ENCODE data around the gene RASSF5. TPM values are rescaled to one million over a fixed set of nuclear protein-coding genes. Genes with fewer than 3 reads are reported as not detected.
"Not testable (repeated sequence)": the region's sequence is repeated elsewhere in the genome, so short reads cannot be mapped to it uniquely, and the experiment has no call there.

Gene RASSF5
- polyA plus RNA-seq, 1 donor from 2014 or later, result 4.0 TPM

- Histone ChIP-seq H3K4me2 (ENCODE audit: low read length) (no peak overlapping the region), H3K27ac (ENCODE audit: low read length) (no peak overlapping the region)
Measured at GRCh38 chr1:206580438-206581113, 73.2 kb downstream of the RASSF5 start.

GRCh38 chr1:206581114-206581497 is 73.8 kb downstream of the RASSF5 start:
- not testable (repeated sequence) for H3K36me3 ChIP-seq (ENCODE audit: insufficient read depth, low read length); H3F3A ChIP-seq (ENCODE audit: insufficient read depth, low read length, poor library complexity, severe bottlenecking); H3K9me3 ChIP-seq (ENCODE audit: low read length); H3K4me3 ChIP-seq (ENCODE audit: low read length); H3K27me3 ChIP-seq (ENCODE audit: insufficient read depth, low read depth, low read length); H2AFZ ChIP-seq (ENCODE audit: low read depth, low read length); H3K4me2 ChIP-seq (ENCODE audit: low read length); H3K79me2 ChIP-seq (replicated peaks; ENCODE audit: insufficient read depth, low read length); H3K27ac ChIP-seq (ENCODE audit: low read length); H4K20me1 ChIP-seq (ENCODE audit: insufficient read depth); H3K9ac ChIP-seq (ENCODE audit: low read length); H3K9me2 ChIP-seq (ENCODE audit: insufficient read depth, low read length)

More at GRCh38 chr1:206580438-206581113, 73.2 kb downstream of the RASSF5 start:
- no peaks in the 10 kb centered on the region for H3K79me2 ChIP-seq (replicated peaks; ENCODE audit: insufficient read depth, low read length)
- no peak overlapping the region for H3K4me3 ChIP-seq (ENCODE audit: low read length)
- H3K9me2 ChIP-seq (ENCODE audit: insufficient read depth, low read length), result no peaks in the 10 kb centered on the region
- no peak for TF ChIP-seq TAF1 (IDR thresholded peaks at IDR 0.05; ENCODE audit: low read depth)
- TF ChIP-seq POLR2AphosphoS5 (IDR thresholded peaks at IDR 0.05), result no peak
- no peak for TF ChIP-seq RAD21 (conservative IDR thresholded peaks at IDR 0.05)
- no peak for TF ChIP-seq EP300 (conservative IDR thresholded peaks at IDR 0.05; ENCODE audit: poor library complexity, severe bottlenecking)
- TF ChIP-seq REST (IDR thresholded peaks at IDR 0.05; ENCODE audit: borderline replicate concordance), result no peak
- no peak for TF ChIP-seq CTCF (IDR thresholded peaks at IDR 0.05; ENCODE audit: poor library complexity, severe bottlenecking)
- no peaks in the 10 kb centered on the region for H3F3A ChIP-seq (ENCODE audit: insufficient read depth, low read length, poor library complexity, severe bottlenecking)
- no peak overlapping the region for H2AFZ ChIP-seq (ENCODE audit: low read depth, low read length)
- H3K27me3 ChIP-seq (ENCODE audit: insufficient read depth, low read depth, low read length), result no peaks in the 10 kb centered on the region
- H3K9me3 ChIP-seq (ENCODE audit: low read length), result no peaks in the 10 kb centered on the region
- no peak overlapping the region for H3K9ac ChIP-seq (ENCODE audit: low read length)
- H4K20me1 ChIP-seq (ENCODE audit: insufficient read depth), result no peaks in the 10 kb centered on the region
- no peaks in the 10 kb centered on the region for H3K36me3 ChIP-seq (ENCODE audit: insufficient read depth, low read length)

- Histone ChIP-seq H3K36me3 (ENCODE audit: insufficient read depth, low read length) (no peaks in the 10 kb centered on the region), H3K79me2 (replicated peaks; ENCODE audit: insufficient read depth, low read length) (no peaks in the 10 kb centered on the region), H2AFZ (ENCODE audit: low read depth, low read length) (no peak overlapping the region), H3K27me3 (ENCODE audit: insufficient read depth, low read depth, low read length) (no peaks in the 10 kb centered on the region), H3K4me3 (ENCODE audit: low read length) (no peak overlapping the region), H3K27ac (ENCODE audit: low read length) (no peak overlapping the region), H3F3A (ENCODE audit: insufficient read depth, low read length, poor library complexity, severe bottlenecking) (no peaks in the 10 kb centered on the region), H3K4me2 (ENCODE audit: low read length) (no peak overlapping the region), H3K9ac (ENCODE audit: low read length) (no peak overlapping the region), H3K9me2 (ENCODE audit: insufficient read depth, low read length) (no peaks in the 10 kb centered on the region), H4K20me1 (ENCODE audit: insufficient read depth) (no peaks in the 10 kb centered on the region), H3K9me3 (ENCODE audit: low read length) (no peaks in the 10 kb centered on the region)
- TF ChIP-seq MXI1 (conservative IDR thresholded peaks at IDR 0.05; ENCODE audit: poor library complexity, severe bottlenecking), result no peak
- no peak for TF ChIP-seq REST (IDR thresholded peaks at IDR 0.05; ENCODE audit: borderline replicate concordance)
Measured at GRCh38 chr1:206581571-206581981, 74.2 kb downstream of the RASSF5 start.

Measured in neural cell (in vitro differentiated cells).